ENCODE results near the gene PANK1.

- no peak for TF ChIP-seq TCF12 (IDR thresholded peaks at IDR 0.05)
- no peak for TF ChIP-seq SIN3A (IDR thresholded peaks at IDR 0.05; ENCODE audit: borderline replicate concordance, low read depth, low read length)
- no peak for TF ChIP-seq CTCF (IDR thresholded peaks at IDR 0.05)
- TF ChIP-seq EP300 (IDR thresholded peaks at IDR 0.05; ENCODE audit: borderline replicate concordance in 1 of 2, low read depth in 1 of 2, low read length in 1 of 2): no peak
- no peak for TF ChIP-seq EZH2phosphoT487 (IDR thresholded peaks at IDR 0.05; ENCODE audit: borderline replicate concordance, low read depth)
- TF ChIP-seq TEAD4 (IDR thresholded peaks at IDR 0.05; ENCODE audit: borderline replicate concordance, insufficient read depth): no peak
- no peak for TF ChIP-seq REST (IDR thresholded peaks at IDR 0.05; ENCODE audit: low read depth, low read length)
- TF ChIP-seq RCOR1 (IDR thresholded peaks at IDR 0.05; ENCODE audit: low read length): no peak
- no peak for TF ChIP-seq YY1 (IDR thresholded peaks at IDR 0.05; ENCODE audit: low read depth)
- TF ChIP-seq POLR2AphosphoS5 (IDR thresholded peaks at IDR 0.05; ENCODE audit: low read depth, low read length): no peak
- TF ChIP-seq JUND (IDR thresholded peaks at IDR 0.05): no peak
- TF ChIP-seq GATA2 (CRISPR knock-in tag; IDR thresholded peaks at IDR 0.05): no peak
- TF ChIP-seq RAD21 (IDR thresholded peaks at IDR 0.05; ENCODE audit: low read length): no peak
Measured at GRCh38 chr10:89547853-89548513, 97.1 kb downstream of the PANK1 start.
